HepG2 (cell line): ENCODE data around the gene PHF23. TPM values are rescaled to one million over a fixed set of nuclear protein-coding genes. Genes with fewer than 3 reads are reported as not detected.

Source experiments
- ATAC-seq: fragments of 200-7000 bp; cut with Tn5 transposase; 3 replicates; pipeline ENCODE4 v1.9.1; 2020; ENCODE audit warnings: mild to moderate bottlenecking, moderate library complexity
- BruUV-seq: library from RNA; stranded (reverse); fragments of 400-500 nt; replicated peaks from 2 replicates; lab custom pipeline; 2021; lab: Mats Ljungman, UMichigan
- CTCF ChIA-PET: fragments of 300-600 bp; formaldehyde crosslinking; extraction: SDS; loops from one replicate; lab custom pipeline; 2021; ENCODE audit warnings: low total read pairs, inconsistent platforms, low intra/inter-chr PET ratio; lab: Yijun Ruan, JAX
- POLR2A ChIA-PET: fragments of 350-600 bp; sonication (Branson Sonifier 250); formaldehyde crosslinking; loops from one replicate; lab custom pipeline; 2020; ENCODE audit warnings: antibody characterized with exemption, inconsistent platforms; lab: Yijun Ruan, JAX
- DNase-seq: peaks from one replicate; pipeline ENCODE4 v3.0.0-alpha.2; 2015; ENCODE audit warnings: low spot score
- FAIRE-seq: peaks from 3 replicates; lab custom pipeline; 2011; peaks lifted over from hg19 to GRCh38; lab: Jason Lieb, UNC
- H2AFZ ChIP-seq: one replicate; pipeline ENCODE4 v1.6.1; 2011; ENCODE audit warnings: low read length, inconsistent platforms
- H3K27ac ChIP-seq: fragments of 300-600 bp; 3 replicates; pipeline ENCODE4 v1.8.0; 2011; ENCODE audit warnings: mixed run types, mild to moderate bottlenecking, mixed read lengths, low read length, inconsistent platforms; ENCODE audit not compliant: insufficient read depth; ENCODE audit errors: extremely low read length
- H3K27me3 ChIP-seq, 2 experiments: fragments of 200-600 bp in 1 of 2; 2 replicates in 1 of 2; 3 replicates in 1 of 2; pipeline versions ENCODE4 v1.6.0 to v1.8.0; 2011; ENCODE audit warnings: low read length in 2 of 2, mild to moderate bottlenecking in 2 of 2, moderate library complexity in 2 of 2, inconsistent platforms in 1 of 2; ENCODE audit not compliant: insufficient read depth in 2 of 2, control insufficient read depth in 1 of 2
- H3K36me3 ChIP-seq, 2 experiments: fragments of 200-600 bp in 1 of 2; replicated peaks in 1 of 2; 2 replicates in 1 of 2; 3 replicates in 1 of 2; pipeline versions ENCODE4 v1.5.1 to v1.8.0; 2011; ENCODE audit warnings: low read length in 2 of 2, inconsistent platforms in 1 of 2; ENCODE audit not compliant: insufficient read depth in 2 of 2, control insufficient read depth in 1 of 2
- H3K4me1 ChIP-seq: 2 replicates; pipeline ENCODE4 v1.5.1; 2012; ENCODE audit warnings: low read length, inconsistent platforms; ENCODE audit not compliant: insufficient read depth
- H3K4me2 ChIP-seq: 2 replicates; pipeline ENCODE4 v1.6.0; 2011; ENCODE audit warnings: low read depth, low read length, inconsistent platforms
- H3K4me3 ChIP-seq, 3 experiments: fragments of 200-600 bp in 1 of 3; sonication (generic), shearing (Covaris generic) in 1 of 3; replicated peaks in 1 of 3; 2 replicates each; pipeline ENCODE4 v1.5.1; 2011 to 2016; ENCODE audit warnings: low read length in 3 of 3, inconsistent platforms in 2 of 3, low read depth in 2 of 3, mild to moderate bottlenecking in 2 of 3, control low read depth in 1 of 3, mixed read lengths in 1 of 3; ENCODE audit not compliant: insufficient read depth in 1 of 3
- H3K79me2 ChIP-seq: one replicate; pipeline ENCODE4 v1.6.1; 2011; ENCODE audit warnings: low read length, inconsistent platforms; ENCODE audit not compliant: insufficient read depth
- H3K9ac ChIP-seq: 2 replicates; pipeline ENCODE4 v1.6.0; 2011; ENCODE audit warnings: mild to moderate bottlenecking, low read depth, low read length, inconsistent platforms; ENCODE audit not compliant: insufficient read depth
- H3K9me3 ChIP-seq: 2 replicates; pipeline ENCODE4 v1.5.1; 2012; ENCODE audit warnings: mild to moderate bottlenecking, low read length
- H4K20me1 ChIP-seq: 2 replicates; pipeline ENCODE4 v1.6.0; 2011; ENCODE audit warnings: inconsistent platforms, mild to moderate bottlenecking, low read length, moderate library complexity; ENCODE audit not compliant: insufficient read depth
- FIP1L1 ChIP-seq: fragments of 200-400 bp; formaldehyde crosslinking; IDR thresholded peaks from 2 replicates; pipeline ENCODE4 v1.6.1; 2018; ENCODE audit warnings: low read depth, mild to moderate bottlenecking, low read length, moderate library complexity, borderline replicate concordance; ENCODE audit not compliant: insufficient read depth
- HNRNPK ChIP-seq: fragments of 200-400 bp; formaldehyde crosslinking; IDR thresholded peaks from 2 replicates; pipeline ENCODE4 v1.6.1; 2018; ENCODE audit warnings: low read length, low read depth, moderate library complexity, mild to moderate bottlenecking; ENCODE audit not compliant: poor library complexity, severe bottlenecking
- HNRNPL ChIP-seq: fragments of 200-400 bp; formaldehyde crosslinking; IDR thresholded peaks from 2 replicates; pipeline ENCODE4 v1.6.1; 2017; ENCODE audit warnings: mild to moderate bottlenecking, low read depth, low read length
- IKZF4 ChIP-seq: sonication (generic); formaldehyde crosslinking; IDR thresholded peaks from 2 replicates; pipeline ENCODE4 v1.5.1; 2020; ENCODE audit warnings: borderline replicate concordance, mild to moderate bottlenecking, low read depth, missing genetic modification reagents; ENCODE audit errors: not compliant biosample characterization
- KLF9 ChIP-seq: IDR thresholded peaks from 2 replicates; pipeline ENCODE4 v1.6.1; 2016; ENCODE audit warnings: low read depth
- TSC22D2 ChIP-seq: sonication (generic); formaldehyde crosslinking; IDR thresholded peaks from 2 replicates; pipeline ENCODE4 v1.5.1; 2020; ENCODE audit warnings: missing genetic modification reagents, mild to moderate bottlenecking, borderline replicate concordance
- ZNF530 ChIP-seq: sonication (generic); formaldehyde crosslinking; IDR thresholded peaks from 2 replicates; pipeline ENCODE4 v1.5.0; 2020; ENCODE audit warnings: low read depth, mild to moderate bottlenecking, missing genetic modification reagents
- ZNF546 ChIP-seq: sonication (generic); formaldehyde crosslinking; conservative IDR thresholded peaks from 2 replicates; pipeline ENCODE4 v1.8.1; 2023; ENCODE audit warnings: mild to moderate bottlenecking, missing genetic modification reagents
- ZNF879 ChIP-seq: sonication (generic); formaldehyde crosslinking; IDR thresholded peaks from 2 replicates; pipeline ENCODE4 v1.8.1; 2023; ENCODE audit warnings: missing genetic modification reagents
- ZSCAN21 ChIP-seq: sonication (generic); formaldehyde crosslinking; IDR thresholded peaks from 2 replicates; pipeline ENCODE4 v1.8.0; 2022; ENCODE audit warnings: mild to moderate bottlenecking, missing genetic modification reagents, moderate library complexity, borderline replicate concordance
- WGBS: methylation state at CpG from one replicate; pipeline ENCODE4 v1.1.6; 2017; ENCODE audit warnings: low lambda C conversion rate; 5-methylcytosine and 5-hydroxymethylcytosine counted together
- in situ Hi-C: cut with HindIII; loops from 2 replicates; pipeline ENCODE4 v1.10.0; 2017; ENCODE audit warnings: low pct_unique_long_range_greater_than_20kb; ENCODE audit not compliant: extremely low pct_ligation_motif_present
- intact Hi-C: fragments of 100-400 bp; cut with micrococcal nuclease; formaldehyde crosslinking; loops from one replicate; pipeline ENCODE4 v1.10.0; 2022; ENCODE audit not compliant: unreplicated experiment
- polyA plus RNA-seq, 8 experiments: library from polyadenylated mRNA; depleted of rRNA in 3 of 8; stranded (reverse) in 7 of 8; unstranded in 1 of 8; fragments of >200 nt; fragmentation: Illumina TruSeq in 4 of 8; extraction: Trizol in 4 of 8; gene quantifications; 2 replicates each; pipeline versions ENCODE4 v1.2.1 to v1.2.3, GENCODE V29; 2011 to 2016; ENCODE audit warnings: low read depth in 4 of 8, missing spikeins in 1 of 8, mixed read lengths in 1 of 8; ENCODE audit not compliant: insufficient read depth in 1 of 8
- total RNA-seq, 5 experiments: library from RNA; depleted of rRNA; stranded (reverse); fragments of >200 nt; fragmentation: Illumina TruSeq; extraction: Trizol; gene quantifications; 2 replicates each; pipeline ENCODE4 v1.2.3, GENCODE V29; 2016; ENCODE audit warnings: low read depth in 1 of 5
- TF ChIP-seq, protein P1 (sequence below): sonication (generic); formaldehyde crosslinking; IDR thresholded peaks from 2 replicates; pipeline ENCODE4 v1.4.0; 2020; ENCODE audit warnings: missing genetic modification reagents, borderline replicate concordance
- TF ChIP-seq, protein P2 (sequence below): sonication (generic); formaldehyde crosslinking; IDR thresholded peaks from 2 replicates; pipeline ENCODE4 v1.4.0; 2020; ENCODE audit warnings: mild to moderate bottlenecking, missing genetic modification reagents

Gene PHF23
- total and polyA plus RNA-seq, 2 of the 13 experiments (the other 11 are each of a cell fraction or from before 2014, with no cell fraction given), result 27.6 to 33.2 TPM

DNA sequence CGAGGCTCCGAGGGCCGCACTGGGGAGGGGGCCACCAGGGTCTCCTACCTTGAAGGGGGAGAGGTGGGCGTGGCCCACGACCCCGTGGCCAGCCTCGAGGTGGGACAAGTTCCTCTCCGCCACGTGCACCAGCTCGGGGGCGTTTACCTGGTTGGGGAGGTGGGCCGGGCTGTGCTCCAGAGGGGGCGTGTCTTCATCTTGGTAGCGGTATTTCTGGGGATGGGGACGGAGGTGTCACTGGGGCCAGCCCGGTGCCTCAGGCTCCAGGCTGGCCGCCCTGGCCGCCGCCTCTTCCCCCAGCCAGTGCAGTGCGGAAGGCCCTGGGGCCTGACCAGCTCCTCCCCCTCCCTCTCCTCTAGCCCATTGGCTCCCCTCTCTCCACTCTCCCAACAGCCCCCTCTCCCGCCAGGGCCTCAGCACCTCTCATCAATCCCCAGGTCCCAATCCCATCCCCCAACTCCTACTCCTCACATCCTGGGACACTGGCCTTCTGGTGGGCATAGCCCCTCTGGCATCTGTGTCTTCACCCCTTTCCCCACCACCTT, 31.2 kb downstream of the PHF23 start:
- H3K36me3 ChIP-seq, result no peaks in the 10 kb centered on the region
- no peak for DNase-seq
- intact Hi-C loops, result no loop called here
- H4K20me1 ChIP-seq, result no peaks in the 10 kb centered on the region
- H3K4me3 ChIP-seq, result no peak overlapping the region
- H3K9me3 ChIP-seq, result no peaks in the 10 kb centered on the region
- TF ChIP-seq ZNF530 (CRISPR knock-in tag) (no peak), FIP1L1 (no peak), HNRNPK (peak; percentile 21)
- H3K27me3 ChIP-seq, result peaks cover 0 to 9% of the 10 kb centered on the region in 2 experiments; a peak in 2 of 5 replicates
- ChIA-PET CTCF (no interaction called here), POLR2A (no interaction called here)
- H2AFZ ChIP-seq, result no peak overlapping the region
- H3K4me1 ChIP-seq, result no peaks in the 10 kb centered on the region
- no TSS peak for BruUV-seq
- in situ Hi-C loops, result no loop called here
- H3K4me2 ChIP-seq, result no peak overlapping the region
- WGBS, result 63% methylated on average over 15 of the region's 21 CpGs
- no peak for FAIRE-seq
- H3K9ac ChIP-seq, result no peak overlapping the region
- ATAC-seq, result peak; percentile 31; the same call in 2 of the 3 replicates
- no peaks in the 10 kb centered on the region for H3K79me2 ChIP-seq
- H3K27ac ChIP-seq, result no peak overlapping the region

DNA sequence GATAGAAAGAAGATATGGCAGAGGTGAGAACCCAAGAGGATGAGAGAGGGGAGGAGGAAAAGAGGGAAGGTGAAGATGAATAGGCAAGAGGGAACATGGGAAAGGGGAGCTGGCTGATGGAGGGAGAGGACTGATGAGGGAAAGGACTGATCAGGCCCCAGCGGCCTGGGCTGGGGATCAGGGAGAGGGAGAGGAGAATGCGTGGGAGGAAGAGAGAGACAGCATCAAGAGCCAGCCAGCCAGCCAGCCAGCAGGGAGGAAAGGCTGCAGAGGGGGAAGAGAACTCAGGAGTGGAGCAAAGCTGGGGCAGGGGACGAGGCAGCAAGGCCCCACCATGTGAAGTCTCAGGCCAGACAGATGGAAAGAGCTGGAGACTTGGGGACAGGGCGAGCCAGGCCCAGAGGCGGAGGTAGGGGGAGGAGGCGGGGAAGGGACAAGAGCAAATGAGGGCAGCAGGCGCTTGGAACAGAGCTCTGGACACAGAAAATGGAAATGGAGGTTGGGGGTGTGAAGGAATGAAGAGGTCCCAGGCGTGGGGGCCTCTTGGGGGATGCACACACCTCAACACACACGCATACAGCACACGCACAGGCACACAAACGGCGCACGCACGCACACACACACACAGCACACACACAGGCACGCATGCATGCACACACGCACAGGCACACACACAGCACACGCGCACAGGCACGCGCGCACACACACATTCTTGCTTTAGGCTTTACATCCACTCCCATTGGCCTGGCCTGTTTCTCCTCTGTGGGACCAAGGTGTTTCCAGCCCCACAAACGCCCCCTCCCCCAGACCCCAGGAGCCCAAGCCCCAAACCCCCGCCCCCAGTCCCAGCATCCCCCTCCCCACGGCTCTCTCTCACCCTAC, 31.9 kb downstream of the PHF23 start:
- 70% methylated on average over 23 of the region's 24 CpGs for WGBS
- TF ChIP-seq ZNF879 (CRISPR knock-in tag) (no peak), ZSCAN21 (CRISPR knock-in tag) (no peak), KLF9 (CRISPR knock-in tag) (no peak), IKZF4 (CRISPR knock-in tag) (no peak), TSC22D2 (no peak), ZNF546 (CRISPR knock-in tag) (no peak), HNRNPL (no peak)
- TF ChIP-seq, protein P1, sequence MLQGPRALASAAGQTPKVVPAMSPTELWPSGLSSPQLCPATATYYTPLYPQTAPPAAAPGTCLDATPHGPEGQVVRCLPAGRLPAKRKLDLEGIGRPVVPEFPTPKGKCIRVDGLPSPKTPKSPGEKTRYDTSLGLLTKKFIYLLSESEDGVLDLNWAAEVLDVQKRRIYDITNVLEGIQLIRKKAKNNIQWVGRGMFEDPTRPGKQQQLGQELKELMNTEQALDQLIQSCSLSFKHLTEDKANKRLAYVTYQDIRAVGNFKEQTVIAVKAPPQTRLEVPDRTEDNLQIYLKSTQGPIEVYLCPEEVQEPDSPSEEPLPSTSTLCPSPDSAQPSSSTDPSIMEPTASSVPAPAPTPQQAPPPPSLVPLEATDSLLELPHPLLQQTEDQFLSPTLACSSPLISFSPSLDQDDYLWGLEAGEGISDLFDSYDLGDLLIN (CRISPR knock-in tag), result no peak
- TF ChIP-seq, protein P2, sequence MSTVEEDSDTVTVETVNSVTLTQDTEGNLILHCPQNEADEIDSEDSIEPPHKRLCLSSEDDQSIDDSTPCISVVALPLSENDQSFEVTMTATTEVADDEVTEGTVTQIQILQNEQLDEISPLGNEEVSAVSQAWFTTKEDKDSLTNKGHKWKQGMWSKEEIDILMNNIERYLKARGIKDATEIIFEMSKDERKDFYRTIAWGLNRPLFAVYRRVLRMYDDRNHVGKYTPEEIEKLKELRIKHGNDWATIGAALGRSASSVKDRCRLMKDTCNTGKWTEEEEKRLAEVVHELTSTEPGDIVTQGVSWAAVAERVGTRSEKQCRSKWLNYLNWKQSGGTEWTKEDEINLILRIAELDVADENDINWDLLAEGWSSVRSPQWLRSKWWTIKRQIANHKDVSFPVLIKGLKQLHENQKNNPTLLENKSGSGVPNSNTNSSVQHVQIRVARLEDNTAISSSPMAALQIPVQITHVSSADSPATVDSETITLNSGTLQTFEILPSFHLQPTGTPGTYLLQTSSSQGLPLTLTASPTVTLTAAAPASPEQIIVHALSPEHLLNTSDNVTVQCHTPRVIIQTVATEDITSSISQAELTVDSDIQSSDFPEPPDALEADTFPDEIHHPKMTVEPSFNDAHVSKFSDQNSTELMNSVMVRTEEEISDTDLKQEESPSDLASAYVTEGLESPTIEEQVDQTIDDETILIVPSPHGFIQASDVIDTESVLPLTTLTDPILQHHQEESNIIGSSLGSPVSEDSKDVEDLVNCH, result no peak

More for the DNA sequence above, 31.9 kb downstream of the PHF23 start:
- in situ Hi-C loops (no loop called here), intact Hi-C loops (no loop called here)
- H3K4me2 ChIP-seq, result no peak overlapping the region
- H3K27ac ChIP-seq, result no peak overlapping the region
- H3K36me3 ChIP-seq, result no peaks in the 10 kb centered on the region
- BruUV-seq, result no TSS peak
- ATAC-seq, result no peak
- ChIA-PET POLR2A (no interaction called here), CTCF (no interaction called here)
- H3K4me1 ChIP-seq, result no peaks in the 10 kb centered on the region
- no peaks in the 10 kb centered on the region for H4K20me1 ChIP-seq
- FAIRE-seq, result no peak
- DNase-seq, result no peak
- H3K79me2 ChIP-seq, result no peaks in the 10 kb centered on the region
- peaks cover 0 to 9% of the 10 kb centered on the region in 2 experiments; a peak in 2 of 5 replicates for H3K27me3 ChIP-seq
- no peak overlapping the region for H3K4me3 ChIP-seq
- H3K9me3 ChIP-seq, result no peaks in the 10 kb centered on the region
- H2AFZ ChIP-seq, result no peak overlapping the region
- no peak overlapping the region for H3K9ac ChIP-seq
